OCI-LY7 (cell line): ENCODE results near the gene ERVK3-1.

Experiments used
- EZH2phosphoT487 ChIP-seq: fragments of 200-600 bp; sonication (generic); IDR thresholded peaks from 2 replicates; pipeline ENCODE4 v1.6.1; 2018; ENCODE audit warnings: low read depth, borderline replicate concordance, mild to moderate bottlenecking, mixed run types, antibody characterized with exemption, low read length, moderate library complexity, mixed read lengths
- TF ChIP-seq, protein P1 (sequence below): fragments of 200-600 bp; sonication (generic); conservative IDR thresholded peaks from 2 replicates; pipeline ENCODE4 v1.5.1; 2014; ENCODE audit warnings: mild to moderate bottlenecking, antibody characterized with exemption, low read length, moderate library complexity, mixed read lengths

DNA sequence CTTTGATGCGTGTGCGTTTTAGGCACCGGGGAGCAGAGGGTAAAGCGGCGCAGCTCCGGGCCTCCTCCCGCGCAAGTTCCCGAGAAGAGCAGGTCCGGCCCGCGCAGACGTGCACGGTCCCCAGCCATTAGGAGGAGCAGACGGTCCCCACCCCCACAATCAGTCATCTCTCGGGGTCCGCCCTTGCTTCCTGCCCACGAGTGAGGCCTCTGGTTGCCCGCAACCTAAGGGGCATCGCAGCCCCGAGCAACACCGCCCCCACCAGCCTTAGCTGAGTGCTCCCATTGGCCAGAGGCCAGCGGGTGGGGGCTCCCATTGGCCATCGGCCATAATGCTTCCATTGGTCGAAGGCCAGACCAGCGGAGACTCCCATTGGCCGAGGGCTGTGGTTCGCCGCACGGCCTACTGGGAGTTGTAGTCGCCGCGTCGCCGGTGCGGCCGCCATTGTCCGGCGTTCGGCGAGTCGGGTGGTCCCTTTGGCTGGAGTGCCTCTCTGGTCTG is 26.6 kb upstream of the ERVK3-1 start, which contains the start of gene ZNF8:
- TF ChIP-seq, protein P1, sequence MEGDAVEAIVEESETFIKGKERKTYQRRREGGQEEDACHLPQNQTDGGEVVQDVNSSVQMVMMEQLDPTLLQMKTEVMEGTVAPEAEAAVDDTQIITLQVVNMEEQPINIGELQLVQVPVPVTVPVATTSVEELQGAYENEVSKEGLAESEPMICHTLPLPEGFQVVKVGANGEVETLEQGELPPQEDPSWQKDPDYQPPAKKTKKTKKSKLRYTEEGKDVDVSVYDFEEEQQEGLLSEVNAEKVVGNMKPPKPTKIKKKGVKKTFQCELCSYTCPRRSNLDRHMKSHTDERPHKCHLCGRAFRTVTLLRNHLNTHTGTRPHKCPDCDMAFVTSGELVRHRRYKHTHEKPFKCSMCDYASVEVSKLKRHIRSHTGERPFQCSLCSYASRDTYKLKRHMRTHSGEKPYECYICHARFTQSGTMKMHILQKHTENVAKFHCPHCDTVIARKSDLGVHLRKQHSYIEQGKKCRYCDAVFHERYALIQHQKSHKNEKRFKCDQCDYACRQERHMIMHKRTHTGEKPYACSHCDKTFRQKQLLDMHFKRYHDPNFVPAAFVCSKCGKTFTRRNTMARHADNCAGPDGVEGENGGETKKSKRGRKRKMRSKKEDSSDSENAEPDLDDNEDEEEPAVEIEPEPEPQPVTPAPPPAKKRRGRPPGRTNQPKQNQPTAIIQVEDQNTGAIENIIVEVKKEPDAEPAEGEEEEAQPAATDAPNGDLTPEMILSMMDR, result no peak
- TF ChIP-seq EZH2phosphoT487, result no peak
